Hepatocyte (in vitro differentiated cells): ENCODE measurements around the gene PPP1R1B. TPM values are rescaled to one million over a fixed set of nuclear protein-coding genes. Genes with fewer than 3 reads are reported as not detected.

ENCODE experiments used
- DNase-seq: peaks from one replicate; pipeline ENCODE4 v3.0.0-alpha.2; 2016; ENCODE audit warnings: low spot score
- H2AFZ ChIP-seq: fragments of 200-600 bp; sonication (generic); 2 replicates; pipeline ENCODE4 v1.6.0; 2016; ENCODE audit warnings: antibody characterized with exemption, mild to moderate bottlenecking
- H3K27ac ChIP-seq: fragments of 200-600 bp; sonication (generic); 2 replicates; pipeline ENCODE4 v1.5.1; 2016; ENCODE audit warnings: mild to moderate bottlenecking
- H3K27me3 ChIP-seq: fragments of 200-600 bp; sonication (generic); 2 replicates; pipeline ENCODE4 v1.6.1; 2016
- H3K36me3 ChIP-seq: fragments of 200-600 bp; sonication (generic); replicated peaks from 2 replicates; pipeline ENCODE4 v1.5.1; 2016; ENCODE audit warnings: low read depth; ENCODE audit not compliant: insufficient read depth
- H3K4me1 ChIP-seq: fragments of 200-600 bp; sonication (generic); 2 replicates; pipeline ENCODE4 v1.5.1; 2016; ENCODE audit warnings: mild to moderate bottlenecking, moderate library complexity; ENCODE audit not compliant: insufficient read depth
- H3K4me2 ChIP-seq: fragments of 200-600 bp; sonication (generic); 2 replicates; pipeline ENCODE4 v1.6.0; 2016
- H3K4me3 ChIP-seq: fragments of 200-600 bp; sonication (generic); 2 replicates; pipeline ENCODE4 v1.5.1; 2016; ENCODE audit warnings: mild to moderate bottlenecking
- H3K79me2 ChIP-seq: fragments of 200-600 bp; sonication (generic); 2 replicates; pipeline ENCODE4 v1.6.0; 2017; ENCODE audit warnings: mild to moderate bottlenecking
- H3K9me2 ChIP-seq: fragments of 200-600 bp; sonication (generic); replicated peaks from 2 replicates; pipeline ENCODE4 v1.6.0; 2017; ENCODE audit warnings: mild to moderate bottlenecking; ENCODE audit not compliant: insufficient read depth
- H3K9me3 ChIP-seq: fragments of 200-600 bp; sonication (generic); 2 replicates; pipeline ENCODE4 v1.5.1; 2016; ENCODE audit warnings: low read depth, mild to moderate bottlenecking
- H4K20me1 ChIP-seq: fragments of 200-600 bp; sonication (generic); 2 replicates; pipeline ENCODE4 v1.6.0; 2016; ENCODE audit warnings: mild to moderate bottlenecking; ENCODE audit not compliant: insufficient read depth, poor library complexity, severe bottlenecking
- CTCF ChIP-seq: fragments of 200-600 bp; sonication (generic); IDR thresholded peaks from 2 replicates; pipeline ENCODE4 v1.5.1; 2016; ENCODE audit warnings: antibody characterized with exemption, mild to moderate bottlenecking; ENCODE audit not compliant: poor library complexity
- EZH2 ChIP-seq: fragments of 200-600 bp; sonication (generic); IDR thresholded peaks from 2 replicates; pipeline ENCODE4 v1.6.1; 2016; ENCODE audit warnings: antibody characterized with exemption, mild to moderate bottlenecking, borderline replicate concordance
- EZH2phosphoT487 ChIP-seq: fragments of 200-600 bp; sonication (generic); IDR thresholded peaks from one replicate; pipeline ENCODE4 v1.6.1; 2018; ENCODE audit warnings: antibody characterized with exemption, mild to moderate bottlenecking, low read depth, moderate library complexity; ENCODE audit not compliant: unreplicated experiment, severe bottlenecking
- WGBS: methylation state at CpG from one replicate; pipeline ENCODE4 v1.1.6; 2016; ENCODE audit warnings: low lambda C conversion rate; ENCODE audit errors: missing lambda C conversion rate; 5-methylcytosine and 5-hydroxymethylcytosine counted together
- polyA plus RNA-seq: library from polyadenylated mRNA; unstranded; fragments of >200 nt; fragmentation: Nextera tagmentation; extraction: Ambion mirVana; gene quantifications from 2 replicates; pipeline ENCODE4 v1.2.1, GENCODE V29; 2016
- total RNA-seq: library from RNA; depleted of rRNA; stranded (reverse); fragments of >200 nt; gene quantifications from 2 replicates; pipeline ENCODE4 v1.2.3, GENCODE V29; 2014

The PPP1R1B gene
- total and polyA plus RNA-seq, 2 experiments from 2014 or later: 1.5 to 3.7 TPM

GRCh38 chr17:39683295-39683939 is 56.7 kb downstream of the PPP1R1B start:
- TF ChIP-seq EZH2 (no peak), EZH2phosphoT487 (no peak), CTCF (no peak)
- DNase-seq: no peak
- no peak overlapping the region for H2AFZ ChIP-seq
- H3K27ac ChIP-seq: no peak overlapping the region
- no peaks in the 10 kb centered on the region for H3K79me2 ChIP-seq
- H4K20me1 ChIP-seq: no peaks in the 10 kb centered on the region
- no peak overlapping the region for H3K4me3 ChIP-seq
- H3K4me1 ChIP-seq: peaks cover 19% of the 10 kb centered on the region
- no peaks in the 10 kb centered on the region for H3K9me3 ChIP-seq
- H3K4me2 ChIP-seq: no peak overlapping the region
- WGBS: 93% methylated on average over 9 of the region's 9 CpGs
- no peaks in the 10 kb centered on the region for H3K36me3 ChIP-seq
- no peaks in the 10 kb centered on the region for H3K27me3 ChIP-seq
- no peaks in the 10 kb centered on the region for H3K9me2 ChIP-seq

GRCh38 chr17:39684369-39685192 is 57.8 kb downstream of the PPP1R1B start:
- Histone ChIP-seq H4K20me1 (no peaks in the 10 kb centered on the region), H3K27ac (no peak overlapping the region), H3K9me2 (no peaks in the 10 kb centered on the region), H3K4me3 (no peak overlapping the region), H3K27me3 (no peaks in the 10 kb centered on the region), H3K79me2 (no peaks in the 10 kb centered on the region), H3K9me3 (no peaks in the 10 kb centered on the region), H3K4me1 (peaks cover 17% of the 10 kb centered on the region), H2AFZ (no peak overlapping the region), H3K4me2 (no peak overlapping the region), H3K36me3 (no peaks in the 10 kb centered on the region)
- TF ChIP-seq EZH2: no peak
- TF ChIP-seq EZH2phosphoT487: no peak
- TF ChIP-seq CTCF: no peak
- no peak for DNase-seq
- WGBS: 96% methylated on average over 12 of the region's 12 CpGs

Other genes with a start within 250 kb of the PPP1R1B start
- 11.2 and 11.6 TPM in 2 replicates for gene FBXL20, start 225.3 kb upstream of the PPP1R1B start, total RNA-seq
- 2.7 and 8.0 TPM in 2 replicates for gene FBXL20, start 225.3 kb upstream of the PPP1R1B start, polyA plus RNA-seq
- gene MED1, start 175.7 kb upstream of the PPP1R1B start, total RNA-seq: 22.8 and 25.0 TPM in 2 replicates
- 7.3 and 8.7 TPM in 2 replicates for gene MED1, start 175.7 kb upstream of the PPP1R1B start, polyA plus RNA-seq
- gene CDK12, start 165.5 kb upstream of the PPP1R1B start, total RNA-seq: 33.8 and 41.3 TPM in 2 replicates
- 7.7 and 10.2 TPM in 2 replicates for gene CDK12, start 165.5 kb upstream of the PPP1R1B start, polyA plus RNA-seq
- not detected in 2 replicates for gene NEUROD2, start 19.0 kb upstream of the PPP1R1B start, total RNA-seq
- gene NEUROD2, start 19.0 kb upstream of the PPP1R1B start, polyA plus RNA-seq: not detected in 2 replicates
- 61.6 and 76.5 TPM in 2 replicates for gene STARD3, start 10.2 kb downstream of the PPP1R1B start, total RNA-seq
- gene STARD3, start 10.2 kb downstream of the PPP1R1B start, polyA plus RNA-seq: 89.0 and 90.3 TPM in 2 replicates
- 0.90 and 1.0 TPM in 2 replicates for gene TCAP, start 38.4 kb downstream of the PPP1R1B start, total RNA-seq
- gene TCAP, start 38.4 kb downstream of the PPP1R1B start, polyA plus RNA-seq: 0.64 and 0.66 TPM in 2 replicates
- gene PNMT, start 41.5 kb downstream of the PPP1R1B start, total RNA-seq: 51.9 and 64.5 TPM in 2 replicates
- 203 and 204 TPM in 2 replicates for gene PNMT, start 41.5 kb downstream of the PPP1R1B start, polyA plus RNA-seq
- gene PGAP3, start 61.1 kb downstream of the PPP1R1B start, total RNA-seq: 26.8 and 33.0 TPM in 2 replicates
- gene PGAP3, start 61.1 kb downstream of the PPP1R1B start, polyA plus RNA-seq: 35.4 and 35.6 TPM in 2 replicates
- gene ERBB2, start 73.1 kb downstream of the PPP1R1B start, total RNA-seq: 77.7 and 93.1 TPM in 2 replicates
- 72.9 and 76.4 TPM in 2 replicates for gene ERBB2, start 73.1 kb downstream of the PPP1R1B start, polyA plus RNA-seq
- 37.2 and 72.6 TPM in 2 replicates for gene MIEN1, start 103.6 kb downstream of the PPP1R1B start, total RNA-seq
- 129 and 133 TPM in 2 replicates for gene MIEN1, start 103.6 kb downstream of the PPP1R1B start, polyA plus RNA-seq
- 19.0 and 22.8 TPM in 2 replicates for gene GRB7, start 111.0 kb downstream of the PPP1R1B start, total RNA-seq
- 29.4 and 29.7 TPM in 2 replicates for gene GRB7, start 111.0 kb downstream of the PPP1R1B start, polyA plus RNA-seq
- gene IKZF3, start 237.4 kb downstream of the PPP1R1B start, total RNA-seq: under 0.01 TPM in 1 of 2 replicates, not detected in the other
- gene IKZF3, start 237.4 kb downstream of the PPP1R1B start, polyA plus RNA-seq: not detected in 2 replicates
- not detected in 2 replicates for gene ZPBP2, start 241.2 kb downstream of the PPP1R1B start, total RNA-seq
- not detected in 2 replicates for gene ZPBP2, start 241.2 kb downstream of the PPP1R1B start, polyA plus RNA-seq